Embryonic facial prominence (tissue), 1 donor: Measurements from ENCODE around the gene TALDO1.
"Not testable (repeated sequence)": the region's sequence is repeated elsewhere in the genome, so short reads cannot be mapped to it uniquely, and the experiment has no call there.

Experiments
- DNase-seq: peaks from one replicate; pipeline ENCODE4 v3.0.0-alpha.2; 2016; ENCODE audit errors: extremely low spot score

Gene TALDO1

DNA sequence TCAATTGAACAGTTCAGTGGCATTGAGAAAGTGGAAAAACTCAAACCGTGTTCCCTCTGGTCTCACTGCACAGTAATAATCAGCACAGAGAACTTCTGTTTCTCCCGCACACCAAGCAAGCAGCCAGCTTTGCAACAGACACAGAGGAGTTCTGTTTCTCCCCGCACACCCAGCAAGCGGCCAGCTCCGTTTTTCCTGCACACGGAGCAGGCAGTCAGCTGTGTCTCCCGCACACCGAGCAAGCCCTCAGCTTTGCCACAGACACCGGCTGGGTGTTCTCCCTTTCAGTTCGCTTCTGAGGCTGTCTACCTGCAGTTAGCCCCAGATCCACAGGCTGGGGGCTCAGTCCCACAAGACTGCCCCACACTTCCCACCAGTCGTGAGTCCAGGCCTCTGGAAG is 9.9 kb upstream of the TALDO1 start:
- DNase-seq, result no peak

DNA sequence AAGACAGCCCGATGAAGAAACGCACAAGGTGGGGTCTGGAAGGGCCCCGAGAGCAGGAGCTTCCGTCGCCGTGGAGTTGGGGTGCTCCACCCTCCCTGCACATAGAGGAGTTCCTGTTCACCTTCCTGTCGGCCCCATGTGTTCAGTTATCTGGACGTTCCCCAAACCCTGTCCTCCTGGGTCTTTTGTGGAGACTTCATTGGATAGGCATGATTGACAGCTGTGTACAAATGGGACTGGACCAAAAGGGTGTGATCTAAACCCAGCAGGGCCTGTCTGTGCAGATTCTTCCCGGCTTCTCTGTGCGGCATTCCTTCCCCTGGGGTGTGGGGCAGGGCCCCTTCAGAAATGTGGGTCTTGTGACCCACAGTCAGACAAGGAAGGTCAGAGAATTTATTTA is 9.4 kb upstream of the TALDO1 start:
- DNase-seq, result not testable (repeated sequence)

DNA sequence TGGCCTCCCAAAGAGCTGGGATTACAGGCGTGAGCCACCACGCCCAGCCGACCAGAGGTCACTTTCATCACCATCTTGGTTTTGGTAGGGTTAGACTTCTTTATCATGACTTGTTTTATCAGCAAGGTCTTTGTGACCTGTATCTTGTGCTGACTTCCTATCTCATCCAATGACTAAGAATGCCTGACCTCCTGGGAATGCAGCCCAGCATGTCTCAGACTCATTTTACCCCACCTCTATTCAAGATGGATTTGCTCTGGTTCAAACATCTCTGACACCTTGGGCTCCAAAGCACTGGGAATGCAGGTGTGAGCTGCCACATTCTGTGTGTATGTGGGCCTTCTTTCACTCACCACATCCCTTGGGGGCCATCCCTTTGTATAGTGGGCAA is 5.1 kb upstream of the TALDO1 start:
- no peak for DNase-seq

DNA sequence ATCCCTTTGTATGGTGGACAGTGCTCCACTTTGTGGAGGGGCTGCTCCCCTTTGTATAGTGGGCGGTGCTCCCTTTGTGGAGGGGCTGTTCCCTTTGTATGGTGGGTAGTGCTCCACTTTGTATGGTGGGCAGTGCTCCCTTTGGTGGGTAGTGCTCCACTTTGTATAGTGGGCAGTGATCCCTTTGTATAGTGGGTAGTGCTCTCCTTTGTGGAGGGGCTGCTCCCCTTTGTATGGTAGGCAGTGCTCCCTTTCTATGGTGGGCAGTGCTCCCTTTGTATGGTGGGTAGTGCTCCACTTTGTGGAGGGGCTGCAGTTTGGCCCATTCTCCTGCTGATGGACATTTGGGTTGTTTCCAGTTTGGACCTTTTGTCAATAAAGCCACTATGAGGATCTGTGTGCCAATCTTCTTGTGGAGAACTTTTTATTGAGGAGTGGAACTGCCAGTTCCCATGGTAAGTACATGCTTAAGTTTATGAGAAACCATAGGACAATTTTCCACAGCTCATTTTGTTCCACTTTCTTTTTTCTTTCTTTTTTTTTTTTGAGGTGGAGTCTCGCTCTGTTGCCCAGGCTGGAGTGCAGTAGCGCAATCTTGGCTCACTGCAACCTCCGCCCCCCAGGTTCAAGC is 4.6 kb upstream of the TALDO1 start:
- DNase-seq, result no peak

DNA sequence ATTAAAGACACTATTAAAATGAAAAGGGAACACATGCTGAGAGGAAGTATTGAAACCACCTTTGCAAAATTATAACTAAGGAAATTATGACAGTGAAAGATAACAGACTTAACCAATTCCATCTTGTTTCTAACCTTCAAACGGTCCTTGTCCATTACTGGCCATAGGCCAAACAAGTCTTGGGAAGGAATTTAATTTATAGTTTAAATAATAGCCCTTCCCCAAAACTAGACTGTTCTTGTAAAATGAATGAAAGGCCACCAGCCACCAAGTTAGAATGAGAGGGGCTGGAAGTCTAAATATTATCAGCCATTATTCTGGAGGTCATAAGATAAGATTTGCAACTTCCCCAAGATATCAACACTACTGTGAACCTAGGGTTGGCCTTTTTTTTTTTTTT is 1.8 kb upstream of the TALDO1 start:
- DNase-seq, result no peak

DNA sequence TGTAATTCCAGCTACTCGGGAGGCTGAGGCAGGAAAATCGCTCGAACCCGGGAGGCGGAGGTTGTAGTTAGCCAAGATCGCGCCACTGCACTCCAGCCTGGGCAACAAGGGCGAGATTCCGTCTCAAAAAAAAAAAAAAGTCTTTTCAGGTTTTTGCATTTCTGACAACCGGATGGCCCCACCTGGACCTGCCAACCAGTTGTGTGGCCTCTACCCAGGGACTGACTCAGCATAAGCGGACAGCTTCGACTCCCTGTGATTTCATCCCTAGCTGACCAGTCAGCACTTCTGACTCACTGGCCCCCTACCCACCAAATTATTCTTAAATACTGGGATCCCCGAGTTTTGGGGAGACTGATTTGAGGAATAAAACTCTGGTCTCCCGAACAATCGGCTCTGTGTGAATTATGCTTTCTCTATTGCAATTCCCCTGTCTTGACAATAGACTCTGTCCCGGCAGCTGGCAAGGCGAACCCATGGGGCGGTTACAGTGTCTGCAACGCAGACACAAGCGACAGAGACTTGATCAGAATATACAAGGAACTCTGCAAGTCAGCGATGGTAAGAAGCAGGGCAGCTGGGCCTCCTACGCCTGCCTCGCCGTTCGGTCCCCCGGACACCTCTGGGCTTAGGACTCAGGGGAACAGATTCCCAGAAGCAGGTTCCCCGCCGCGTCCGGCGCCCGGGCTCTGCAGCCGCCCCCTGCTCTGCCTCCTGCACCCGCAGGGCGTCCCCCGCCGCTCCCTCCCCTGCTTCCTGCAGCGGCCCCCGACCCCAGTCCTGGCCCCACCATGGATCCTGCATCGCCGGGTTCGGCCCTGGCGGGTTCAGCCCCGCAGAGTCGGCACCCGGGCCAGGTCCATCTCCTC is 741 bp upstream of the TALDO1 start:
- no peak for DNase-seq

DNA sequence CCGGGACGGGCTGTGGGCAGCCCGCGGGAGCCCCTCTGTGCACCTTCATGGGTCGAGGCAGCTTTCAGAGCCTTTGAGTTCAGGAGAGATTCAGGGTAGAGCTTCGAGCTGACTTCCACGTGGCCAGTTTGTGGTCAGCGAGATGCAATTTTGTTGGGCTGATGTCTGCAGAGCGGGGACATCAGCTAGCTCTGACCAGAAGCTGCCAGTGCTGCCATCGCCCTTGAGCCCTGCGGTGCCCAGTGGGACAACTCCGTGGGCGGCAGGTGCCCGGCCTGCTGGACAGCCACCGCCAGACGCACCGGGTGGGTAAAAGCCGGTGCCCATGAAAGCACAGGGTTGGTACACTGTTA is 719 bp downstream of the TALDO1 start:
- no peak for DNase-seq

DNA sequence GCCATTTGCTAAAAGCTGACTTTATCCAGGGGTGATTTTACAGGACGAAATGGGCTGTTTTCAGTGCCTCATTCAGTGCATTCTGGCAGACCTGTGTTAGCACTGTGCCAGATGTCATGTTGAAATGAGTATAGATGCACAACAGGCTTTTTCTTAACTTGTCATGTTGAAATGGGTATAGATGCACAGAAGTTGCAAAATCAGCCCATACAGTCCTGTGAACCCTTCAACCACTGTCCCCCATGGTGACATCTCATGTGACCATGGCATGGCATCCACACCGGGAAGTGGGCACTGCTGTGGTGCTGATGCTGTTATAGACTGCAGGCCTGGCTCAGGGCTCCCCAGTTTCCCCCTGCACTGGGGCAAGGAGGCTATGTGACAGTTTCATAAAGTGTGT is 2.5 kb downstream of the TALDO1 start:
- no peak for DNase-seq

DNA sequence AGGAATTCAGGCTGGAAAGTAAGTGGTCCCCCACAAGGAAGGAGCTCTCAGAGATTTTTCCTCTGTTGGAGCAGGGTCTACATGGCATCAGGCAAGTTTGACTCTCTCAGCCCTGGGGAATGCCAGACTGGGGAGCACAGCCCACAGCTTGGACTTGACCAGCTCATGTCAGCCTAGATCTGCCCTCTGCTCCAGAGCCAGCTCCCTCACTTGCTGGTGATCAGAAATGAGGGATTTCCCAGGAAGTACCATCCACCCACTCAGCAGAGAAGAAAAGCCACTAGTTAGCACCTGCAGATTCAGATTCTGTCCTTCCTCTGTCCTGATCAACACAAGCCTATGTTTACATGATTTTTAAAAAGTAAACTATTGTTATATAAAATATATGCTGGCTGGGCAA is 13.0 kb downstream of the TALDO1 start:
- DNase-seq, result no peak

DNA sequence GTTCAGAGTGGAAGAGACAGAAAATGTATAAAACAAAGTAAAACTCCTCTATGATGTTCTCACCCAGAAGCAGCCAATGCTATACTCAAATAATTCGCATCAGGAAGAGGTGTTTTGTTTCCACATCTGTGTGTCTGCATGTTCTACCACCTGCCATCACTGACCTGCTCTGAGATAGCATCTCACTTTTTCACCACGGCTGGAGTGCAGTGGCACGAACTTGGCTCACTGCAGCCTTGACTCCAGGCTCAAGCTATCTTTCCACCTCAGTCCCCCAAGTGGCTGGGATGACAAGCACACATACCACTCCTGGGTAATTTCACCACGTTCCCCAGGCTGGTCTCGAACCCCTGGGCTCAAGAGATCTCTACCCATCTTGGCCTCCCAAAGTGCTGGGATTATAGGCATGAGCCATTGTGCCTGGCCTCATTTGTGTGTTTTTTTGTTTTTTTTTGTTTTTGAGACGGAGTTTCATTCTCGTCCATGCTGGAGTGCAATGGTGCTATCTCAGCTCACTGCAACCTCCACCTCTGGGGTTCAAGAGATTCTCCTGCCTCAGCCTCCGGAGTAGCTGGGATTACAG is 14.4 kb downstream of the TALDO1 start:
- DNase-seq, result no peak

DNA sequence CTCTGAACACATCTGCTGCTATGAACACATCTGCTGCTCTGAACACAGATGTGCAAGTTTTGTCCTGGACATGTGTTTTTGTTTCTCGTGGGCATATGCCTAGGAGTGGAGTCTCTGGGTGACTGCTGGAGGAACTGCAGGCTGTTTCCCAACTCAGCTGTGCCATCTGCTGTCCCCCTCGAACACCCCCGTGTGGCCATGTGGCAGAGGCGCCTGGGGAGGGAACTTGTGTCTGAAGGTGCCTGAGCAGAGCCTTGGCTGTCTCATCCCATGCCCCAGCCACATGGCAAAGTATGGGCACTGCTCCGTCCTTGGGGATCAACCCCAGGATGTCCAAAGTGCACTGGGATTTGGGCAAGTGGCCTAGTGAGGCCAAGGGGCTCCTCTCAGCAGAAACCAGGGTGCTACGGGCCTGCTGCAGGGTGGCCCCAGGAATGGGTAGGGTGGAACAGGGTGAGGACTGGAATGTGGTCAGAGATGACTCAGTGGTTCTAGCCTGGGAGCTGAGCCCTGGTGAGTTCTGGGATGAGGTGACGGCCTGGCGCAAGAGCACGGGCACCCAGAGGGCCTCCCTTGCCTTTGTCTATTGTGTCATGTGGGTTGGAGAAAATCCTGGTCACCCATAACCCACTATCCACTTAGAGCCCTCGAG is 15.3 kb downstream of the TALDO1 start:
- no peak for DNase-seq

DNA sequence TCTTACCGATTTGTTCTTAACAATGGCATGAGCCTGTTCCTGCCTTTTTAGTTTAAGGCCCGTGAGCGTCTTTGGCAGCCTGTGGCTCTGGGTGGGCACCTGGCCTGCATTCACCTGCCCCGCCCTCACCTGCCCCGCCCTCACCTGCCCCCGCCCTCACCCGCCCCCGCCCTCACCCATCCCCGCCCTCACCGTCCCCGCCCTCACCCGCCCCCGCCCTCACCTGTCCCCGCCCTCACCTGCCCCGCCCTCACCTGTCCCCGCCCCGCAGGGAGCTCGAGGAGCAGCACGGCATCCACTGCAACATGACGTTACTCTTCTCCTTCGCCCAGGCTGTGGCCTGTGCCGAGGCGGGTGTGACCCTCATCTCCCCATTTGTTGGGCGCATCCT is 15.8 kb downstream of the TALDO1 start:
- DNase-seq, result no peak

DNA sequence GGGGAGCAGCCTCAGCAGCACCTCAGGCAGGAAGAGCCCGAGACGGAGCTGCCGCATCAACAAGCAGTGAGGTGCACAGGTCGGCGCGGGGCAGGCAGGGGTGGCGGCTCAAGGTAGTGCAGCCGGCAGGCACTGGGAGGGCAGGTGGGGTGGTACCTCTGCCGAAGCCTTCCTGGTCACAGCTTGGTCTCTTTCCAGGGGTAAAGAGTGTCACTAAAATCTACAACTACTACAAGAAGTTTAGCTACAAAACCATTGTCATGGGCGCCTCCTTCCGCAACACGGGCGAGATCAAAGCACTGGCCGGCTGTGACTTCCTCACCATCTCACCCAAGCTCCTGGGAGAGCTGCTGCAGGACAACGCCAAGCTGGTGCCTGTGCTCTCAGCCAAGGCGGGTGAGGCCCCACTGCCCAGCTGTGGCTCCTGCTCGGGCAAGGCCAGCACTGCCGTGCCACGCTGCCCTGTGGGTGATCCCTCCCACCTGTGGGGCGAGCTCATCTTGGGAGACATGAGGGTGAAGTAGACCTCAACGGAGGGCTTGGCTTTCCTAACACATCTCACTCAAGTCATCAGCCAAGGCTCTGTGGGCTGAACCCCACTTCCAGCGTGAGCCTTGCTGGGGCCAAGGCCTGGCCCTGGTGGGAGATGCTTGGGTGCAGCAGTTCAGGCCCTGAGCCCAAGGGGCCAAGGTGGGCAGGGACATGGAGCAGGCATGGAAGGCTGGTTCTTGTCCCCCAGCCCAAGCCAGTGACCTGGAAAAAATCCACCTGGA is 16.5 kb downstream of the TALDO1 start:
- DNase-seq, result no peak

DNA sequence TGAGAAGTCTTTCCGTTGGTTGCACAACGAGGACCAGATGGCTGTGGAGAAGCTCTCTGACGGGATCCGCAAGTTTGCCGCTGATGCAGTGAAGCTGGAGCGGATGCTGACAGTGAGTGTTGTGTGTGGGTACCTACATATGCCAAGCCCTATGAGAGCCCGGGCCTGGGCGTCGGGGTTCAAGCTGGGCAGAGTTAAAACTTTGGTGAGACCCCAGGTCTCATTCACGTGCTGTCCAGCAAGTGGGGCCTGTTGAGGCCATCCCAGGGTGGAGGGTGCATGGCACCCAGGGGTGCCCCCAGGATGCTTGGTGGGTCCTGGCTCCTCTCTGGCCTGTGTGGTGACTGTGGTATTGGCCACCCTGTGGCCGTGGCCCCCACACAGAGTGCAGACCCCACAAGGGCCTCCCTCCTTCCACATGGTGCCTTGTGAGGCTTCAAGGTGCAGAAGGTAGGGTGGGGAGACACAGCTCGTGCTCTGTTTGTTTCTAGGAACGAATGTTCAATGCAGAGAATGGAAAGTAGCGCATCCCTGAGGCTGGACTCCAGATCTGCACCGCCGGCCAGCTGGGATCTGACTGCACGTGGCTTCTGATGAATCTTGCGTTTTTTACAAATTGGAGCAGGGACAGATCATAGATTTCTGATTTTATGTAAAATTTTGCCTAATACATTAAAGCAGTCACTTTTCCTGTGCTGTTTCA is 17.2 kb downstream of the TALDO1 start:
- no peak for DNase-seq

DNA sequence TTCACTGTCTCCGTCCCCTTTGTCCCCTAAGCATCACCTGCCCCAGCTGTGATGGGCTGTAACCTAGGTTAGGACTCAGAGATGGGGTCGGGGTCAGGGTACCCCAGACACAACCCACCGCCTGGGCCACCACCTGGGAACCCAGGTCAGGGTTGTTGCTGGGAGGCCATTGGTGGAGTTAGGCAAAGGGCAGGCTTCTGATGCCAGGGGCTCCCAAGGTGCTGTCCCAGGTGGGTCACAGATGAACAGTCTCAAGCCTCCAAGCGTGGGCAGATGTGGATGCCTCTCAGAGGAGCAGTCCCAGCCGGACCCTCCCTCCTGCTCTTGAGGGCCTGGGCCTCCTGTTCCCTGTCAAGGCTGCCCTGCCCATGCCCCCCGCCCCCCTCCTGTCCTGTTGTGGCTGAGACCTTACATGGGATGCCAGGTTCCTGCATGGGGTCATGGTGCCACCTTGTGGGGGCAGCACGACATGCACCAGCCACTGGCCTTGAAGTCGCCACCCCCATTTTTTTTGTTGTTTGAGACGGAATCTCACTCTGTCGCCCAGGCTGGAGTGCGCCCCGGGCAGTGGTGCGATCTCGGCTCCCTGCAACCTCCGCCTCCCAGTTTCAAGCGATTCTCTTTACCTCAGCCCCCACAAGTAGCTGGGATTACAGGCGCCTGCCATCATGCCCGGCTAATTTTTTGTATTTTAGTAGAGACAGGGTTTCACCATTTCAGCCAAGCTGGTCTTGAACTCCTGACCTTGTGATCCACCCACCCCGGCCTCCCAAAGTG is 17.9 kb downstream of the TALDO1 start:
- DNase-seq, result no peak

DNA sequence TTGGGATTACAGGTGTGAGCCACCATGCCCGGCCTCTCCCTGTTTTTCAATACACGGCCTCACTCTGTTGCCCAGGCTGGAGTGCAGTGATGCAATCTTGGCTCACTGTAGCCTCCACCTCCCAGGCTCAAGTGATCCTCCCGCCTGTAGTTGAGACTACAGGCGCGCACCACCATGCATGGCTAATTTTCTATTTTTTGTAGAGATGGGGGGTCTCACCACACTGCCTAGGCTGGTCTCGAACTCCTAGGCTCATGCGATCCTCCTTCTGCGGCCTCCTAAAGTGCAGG is 18.5 kb downstream of the TALDO1 start:
- DNase-seq, result no peak

DNA sequence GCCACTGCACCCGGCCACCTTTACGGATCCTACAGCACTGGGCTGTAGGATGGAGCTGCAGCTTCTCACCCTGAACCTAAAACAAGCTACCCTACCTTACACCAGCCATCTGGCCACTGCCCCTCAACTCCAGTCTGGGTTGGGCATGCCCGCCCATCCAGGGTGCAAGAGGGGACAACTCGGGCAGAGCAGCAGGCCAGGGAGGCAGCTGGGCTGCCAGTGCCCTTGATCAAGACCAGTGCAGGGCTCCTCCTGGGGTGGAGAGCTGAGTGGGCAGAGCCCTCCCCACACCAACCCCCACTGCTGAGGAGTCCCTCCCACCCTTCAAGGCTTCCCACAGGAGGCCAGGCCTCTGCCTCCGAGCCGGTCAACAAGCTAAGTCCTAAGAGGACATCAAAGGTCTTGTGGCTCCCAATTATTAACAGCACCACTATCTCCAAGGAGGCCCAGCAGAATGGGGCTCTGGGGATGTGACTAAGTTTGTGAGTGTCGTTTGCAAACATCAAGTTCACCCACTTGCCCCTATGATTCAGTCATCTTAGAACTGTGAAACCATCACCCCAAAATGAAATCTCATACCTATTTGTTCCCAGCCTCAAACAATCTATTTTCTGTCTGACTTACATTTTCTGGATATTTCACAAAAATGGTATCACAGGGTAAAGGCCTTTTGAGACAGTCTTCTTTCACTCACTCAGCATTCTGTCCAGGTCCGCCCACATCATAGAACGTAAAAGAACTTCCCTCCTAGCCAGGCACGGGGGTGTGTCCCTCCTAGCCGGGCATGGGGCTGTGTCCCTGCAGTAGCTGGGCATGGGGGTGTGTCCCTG is 19.1 kb downstream of the TALDO1 start:
- no peak for DNase-seq

DNA sequence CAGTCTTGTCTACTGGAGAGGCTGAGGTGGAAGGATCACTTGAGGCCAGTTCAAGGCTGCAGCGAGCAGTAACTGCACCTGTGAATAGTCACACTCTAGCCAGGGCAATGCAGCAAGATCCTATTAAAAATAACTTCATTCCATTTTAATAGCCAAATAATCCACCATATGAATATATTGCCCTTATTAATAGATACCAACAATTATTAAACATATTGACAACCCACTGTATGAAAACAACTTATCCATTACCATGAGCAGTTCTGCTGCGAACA is 19.6 kb downstream of the TALDO1 start:
- DNase-seq, result no peak

DNA sequence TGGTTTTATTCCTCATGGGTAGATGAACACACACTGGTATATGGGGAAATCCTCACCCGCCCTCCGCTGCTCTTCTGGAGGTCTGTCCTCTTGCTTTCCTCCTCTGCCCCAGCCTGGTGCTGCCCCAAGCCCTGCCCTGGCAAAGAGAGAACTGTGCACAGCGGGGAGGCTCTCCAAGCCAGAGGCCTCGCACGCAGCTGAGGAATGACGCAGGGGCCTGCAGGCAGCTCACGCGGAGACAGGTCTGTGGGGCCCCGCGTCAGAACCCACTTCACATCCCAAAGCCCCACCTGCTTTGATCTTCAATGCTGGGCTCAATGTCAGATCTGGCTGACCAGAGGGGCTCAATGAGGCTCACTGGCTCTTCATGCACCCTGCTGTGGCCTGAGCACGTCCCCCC is 20.0 kb downstream of the TALDO1 start:
- no peak for DNase-seq
